ENCODE results near the gene ELL2. TPM values are rescaled to one million over a fixed set of nuclear protein-coding genes. Genes with fewer than 3 reads are reported as not detected.
A peak's percentile ranks its signal among the peaks of the same experiment; 100 is the strongest.

Gene ELL2
- total and polyA plus RNA-seq, 2 of the 13 experiments (the other 11 are each of a cell fraction or from before 2014, with no cell fraction given), result 78.9 to 97.1 TPM

DNA sequence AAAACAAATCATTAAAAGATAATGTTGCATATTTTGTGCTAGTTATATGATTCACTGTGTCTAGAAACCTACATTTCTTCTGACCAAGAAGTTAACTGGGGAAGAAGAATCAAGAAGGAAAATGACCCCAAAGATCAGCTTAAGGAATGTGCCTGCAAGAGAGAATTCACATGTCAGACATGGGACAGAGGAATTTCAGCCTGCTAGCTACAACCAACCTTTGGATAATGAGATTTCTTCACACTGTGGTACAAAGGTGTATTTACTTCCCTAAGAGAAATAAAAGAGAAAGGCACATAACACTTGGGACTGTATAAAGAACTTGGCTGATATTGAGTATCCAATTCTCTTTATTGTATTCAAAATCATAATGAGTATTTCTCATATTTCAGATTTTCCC, 39.6 kb upstream of the ELL2 start (continued):
- TF ChIP-seq GPBP1L1 (CRISPR knock-in tag; IDR thresholded peaks at IDR 0.05), result no peak
- TF ChIP-seq, protein P1, sequence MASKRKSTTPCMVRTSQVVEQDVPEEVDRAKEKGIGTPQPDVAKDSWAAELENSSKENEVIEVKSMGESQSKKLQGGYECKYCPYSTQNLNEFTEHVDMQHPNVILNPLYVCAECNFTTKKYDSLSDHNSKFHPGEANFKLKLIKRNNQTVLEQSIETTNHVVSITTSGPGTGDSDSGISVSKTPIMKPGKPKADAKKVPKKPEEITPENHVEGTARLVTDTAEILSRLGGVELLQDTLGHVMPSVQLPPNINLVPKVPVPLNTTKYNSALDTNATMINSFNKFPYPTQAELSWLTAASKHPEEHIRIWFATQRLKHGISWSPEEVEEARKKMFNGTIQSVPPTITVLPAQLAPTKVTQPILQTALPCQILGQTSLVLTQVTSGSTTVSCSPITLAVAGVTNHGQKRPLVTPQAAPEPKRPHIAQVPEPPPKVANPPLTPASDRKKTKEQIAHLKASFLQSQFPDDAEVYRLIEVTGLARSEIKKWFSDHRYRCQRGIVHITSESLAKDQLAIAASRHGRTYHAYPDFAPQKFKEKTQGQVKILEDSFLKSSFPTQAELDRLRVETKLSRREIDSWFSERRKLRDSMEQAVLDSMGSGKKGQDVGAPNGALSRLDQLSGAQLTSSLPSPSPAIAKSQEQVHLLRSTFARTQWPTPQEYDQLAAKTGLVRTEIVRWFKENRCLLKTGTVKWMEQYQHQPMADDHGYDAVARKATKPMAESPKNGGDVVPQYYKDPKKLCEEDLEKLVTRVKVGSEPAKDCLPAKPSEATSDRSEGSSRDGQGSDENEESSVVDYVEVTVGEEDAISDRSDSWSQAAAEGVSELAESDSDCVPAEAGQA (IDR thresholded peaks at IDR 0.05; ENCODE audit: low read depth), result no peak
- TF ChIP-seq, protein P1 (CRISPR knock-in tag; IDR thresholded peaks at IDR 0.05; ENCODE audit: borderline replicate concordance), result no peak
- TF ChIP-seq RFX1 (IDR thresholded peaks at IDR 0.05), result no peak
- TF ChIP-seq NR2C2 (CRISPR knock-in tag; IDR thresholded peaks at IDR 0.05; ENCODE audit: borderline replicate concordance), result no peak
- TF ChIP-seq GMEB1 (CRISPR knock-in tag; IDR thresholded peaks at IDR 0.05; ENCODE audit: borderline replicate concordance), result no peak
- TF ChIP-seq ZNF20 (CRISPR knock-in tag; IDR thresholded peaks at IDR 0.05), result no peak
- no peak for TF ChIP-seq CREB1 (IDR thresholded peaks at IDR 0.05)
- TF ChIP-seq CREB1 (CRISPR knock-in tag; IDR thresholded peaks at IDR 0.05), result peak; percentile 1; the same call in 1 of the 2 replicates
- no peak for TF ChIP-seq SIN3B (IDR thresholded peaks at IDR 0.05; ENCODE audit: low read length)
- TF ChIP-seq ATF2 (CRISPR knock-in tag; IDR thresholded peaks at IDR 0.05), result 0 out of 2 replicates have a peak, but pooled peaks have one; percentile 9
- no peak for TF ChIP-seq ZNF136 (CRISPR knock-in tag; IDR thresholded peaks at IDR 0.05; ENCODE audit: low read depth)
- TF ChIP-seq TBL1XR1 (IDR thresholded peaks at IDR 0.05; ENCODE audit: borderline replicate concordance, low read length, partially characterized antibody), result no peak
- TF ChIP-seq, protein P2, sequence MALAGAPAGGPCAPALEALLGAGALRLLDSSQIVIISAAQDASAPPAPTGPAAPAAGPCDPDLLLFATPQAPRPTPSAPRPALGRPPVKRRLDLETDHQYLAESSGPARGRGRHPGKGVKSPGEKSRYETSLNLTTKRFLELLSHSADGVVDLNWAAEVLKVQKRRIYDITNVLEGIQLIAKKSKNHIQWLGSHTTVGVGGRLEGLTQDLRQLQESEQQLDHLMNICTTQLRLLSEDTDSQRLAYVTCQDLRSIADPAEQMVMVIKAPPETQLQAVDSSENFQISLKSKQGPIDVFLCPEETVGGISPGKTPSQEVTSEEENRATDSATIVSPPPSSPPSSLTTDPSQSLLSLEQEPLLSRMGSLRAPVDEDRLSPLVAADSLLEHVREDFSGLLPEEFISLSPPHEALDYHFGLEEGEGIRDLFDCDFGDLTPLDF (CRISPR knock-in tag; IDR thresholded peaks at IDR 0.05), result no peak
- 0 out of 2 replicates have a peak, but pooled peaks have one; percentile 26 for TF ChIP-seq EHMT2 (IDR thresholded peaks at IDR 0.05; ENCODE audit: borderline replicate concordance, low read depth, low read length)
- TF ChIP-seq FOXA1 (IDR thresholded peaks at IDR 0.05), result no peak
- TF ChIP-seq FOXA1 (CRISPR knock-in tag; IDR thresholded peaks at IDR 0.05), result peak; percentile 48
- TF ChIP-seq HNF4G (IDR thresholded peaks at IDR 0.05; ENCODE audit: borderline replicate concordance, low read depth, low read length), result peak; percentile 92
- TF ChIP-seq HNF4G (CRISPR knock-in tag; IDR thresholded peaks at IDR 0.05; ENCODE audit: borderline replicate concordance, low read depth), result no peak
- TF ChIP-seq FOSL2 (CRISPR knock-in tag; IDR thresholded peaks at IDR 0.05), result no peak
- no peak for TF ChIP-seq YEATS4 (CRISPR knock-in tag; IDR thresholded peaks at IDR 0.05; ENCODE audit: borderline replicate concordance)

All from HepG2 (cell line).